A549 (cell line): ENCODE measurements around the gene PEPD.

Experiments used
- CEBPB ChIP-seq, 2 experiments: fragments of >200 bp in 1 of 2; sonication (Bioruptor Twin) in 1 of 2; formaldehyde crosslinking in 1 of 2; IDR thresholded peaks; 2 replicates each; pipeline ENCODE4 v1.6.1; 2012 to 2016
- EHMT2 ChIP-seq: fragments of 200-600 bp; sonication (generic); IDR thresholded peaks from 2 replicates; pipeline ENCODE4 v1.6.1; 2016; ENCODE audit warnings: antibody characterized with exemption, low read depth, mild to moderate bottlenecking, moderate library complexity
- HDAC2 ChIP-seq: fragments of 200-600 bp; sonication (generic); IDR thresholded peaks from 2 replicates; pipeline ENCODE4 v1.6.1; 2016
- JUNB ChIP-seq: fragments of >200 bp; sonication (Bioruptor Twin); formaldehyde crosslinking; IDR thresholded peaks from 2 replicates; pipeline ENCODE4 v1.6.1; 2016
- MAX ChIP-seq: IDR thresholded peaks from 2 replicates; pipeline ENCODE4 v1.6.1; 2012
- POLR2A ChIP-seq: IDR thresholded peaks from 2 replicates; pipeline ENCODE4 v1.6.1; 2012; ENCODE audit warnings: mild to moderate bottlenecking, low read length
- RAD21 ChIP-seq, 2 experiments: fragments of >200 bp in 1 of 2; sonication (Bioruptor Twin) in 1 of 2; formaldehyde crosslinking in 1 of 2; IDR thresholded peaks in 1 of 2; conservative IDR thresholded peaks in 1 of 2; 2 replicates in 1 of 2; 3 replicates in 1 of 2; pipeline ENCODE4 v1.6.1; 2012 to 2018; ENCODE audit warnings: inconsistent platforms in 1 of 2
- REST ChIP-seq: fragments of 200-600 bp; sonication (generic); IDR thresholded peaks from 2 replicates; pipeline ENCODE4 v1.6.1; 2016; ENCODE audit warnings: antibody characterized with exemption, mild to moderate bottlenecking, moderate library complexity
- ZFP36 ChIP-seq: fragments of 450-650 bp; IDR thresholded peaks from 2 replicates; pipeline ENCODE4 v1.6.1; 2014; ENCODE audit warnings: borderline replicate concordance; ENCODE audit not compliant: partially characterized antibody
- TF ChIP-seq, protein P1 (sequence below): fragments of >200 bp; sonication (Bioruptor Twin); formaldehyde crosslinking; IDR thresholded peaks from 3 replicates; pipeline ENCODE4 v1.5.1; 2016

GRCh38 chr19:33465834-33466233 lies 55.8 kb downstream of the PEPD start:
- TF ChIP-seq, protein P1, sequence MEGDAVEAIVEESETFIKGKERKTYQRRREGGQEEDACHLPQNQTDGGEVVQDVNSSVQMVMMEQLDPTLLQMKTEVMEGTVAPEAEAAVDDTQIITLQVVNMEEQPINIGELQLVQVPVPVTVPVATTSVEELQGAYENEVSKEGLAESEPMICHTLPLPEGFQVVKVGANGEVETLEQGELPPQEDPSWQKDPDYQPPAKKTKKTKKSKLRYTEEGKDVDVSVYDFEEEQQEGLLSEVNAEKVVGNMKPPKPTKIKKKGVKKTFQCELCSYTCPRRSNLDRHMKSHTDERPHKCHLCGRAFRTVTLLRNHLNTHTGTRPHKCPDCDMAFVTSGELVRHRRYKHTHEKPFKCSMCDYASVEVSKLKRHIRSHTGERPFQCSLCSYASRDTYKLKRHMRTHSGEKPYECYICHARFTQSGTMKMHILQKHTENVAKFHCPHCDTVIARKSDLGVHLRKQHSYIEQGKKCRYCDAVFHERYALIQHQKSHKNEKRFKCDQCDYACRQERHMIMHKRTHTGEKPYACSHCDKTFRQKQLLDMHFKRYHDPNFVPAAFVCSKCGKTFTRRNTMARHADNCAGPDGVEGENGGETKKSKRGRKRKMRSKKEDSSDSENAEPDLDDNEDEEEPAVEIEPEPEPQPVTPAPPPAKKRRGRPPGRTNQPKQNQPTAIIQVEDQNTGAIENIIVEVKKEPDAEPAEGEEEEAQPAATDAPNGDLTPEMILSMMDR: no peak
- TF ChIP-seq JUNB (no peak), POLR2A (no peak), MAX (no peak), HDAC2 (no peak), RAD21 (conservative IDR thresholded peaks at IDR 0.05 in 1 of 2, IDR thresholded peaks at IDR 0.05 in 1 of 2) (no peak), CEBPB (IDR thresholded peaks at IDR 0.05) (no peak), EHMT2 (no peak), REST (no peak), ZFP36 (no peak)
